Measurements from ENCODE around the gene EPHB3. TPM values are rescaled to one million over a fixed set of nuclear protein-coding genes. Genes with fewer than 3 reads are reported as not detected.

EPHB3 gene
- total RNA-seq, 1 experiment from 2014 or later = 6.0 TPM

DNA sequence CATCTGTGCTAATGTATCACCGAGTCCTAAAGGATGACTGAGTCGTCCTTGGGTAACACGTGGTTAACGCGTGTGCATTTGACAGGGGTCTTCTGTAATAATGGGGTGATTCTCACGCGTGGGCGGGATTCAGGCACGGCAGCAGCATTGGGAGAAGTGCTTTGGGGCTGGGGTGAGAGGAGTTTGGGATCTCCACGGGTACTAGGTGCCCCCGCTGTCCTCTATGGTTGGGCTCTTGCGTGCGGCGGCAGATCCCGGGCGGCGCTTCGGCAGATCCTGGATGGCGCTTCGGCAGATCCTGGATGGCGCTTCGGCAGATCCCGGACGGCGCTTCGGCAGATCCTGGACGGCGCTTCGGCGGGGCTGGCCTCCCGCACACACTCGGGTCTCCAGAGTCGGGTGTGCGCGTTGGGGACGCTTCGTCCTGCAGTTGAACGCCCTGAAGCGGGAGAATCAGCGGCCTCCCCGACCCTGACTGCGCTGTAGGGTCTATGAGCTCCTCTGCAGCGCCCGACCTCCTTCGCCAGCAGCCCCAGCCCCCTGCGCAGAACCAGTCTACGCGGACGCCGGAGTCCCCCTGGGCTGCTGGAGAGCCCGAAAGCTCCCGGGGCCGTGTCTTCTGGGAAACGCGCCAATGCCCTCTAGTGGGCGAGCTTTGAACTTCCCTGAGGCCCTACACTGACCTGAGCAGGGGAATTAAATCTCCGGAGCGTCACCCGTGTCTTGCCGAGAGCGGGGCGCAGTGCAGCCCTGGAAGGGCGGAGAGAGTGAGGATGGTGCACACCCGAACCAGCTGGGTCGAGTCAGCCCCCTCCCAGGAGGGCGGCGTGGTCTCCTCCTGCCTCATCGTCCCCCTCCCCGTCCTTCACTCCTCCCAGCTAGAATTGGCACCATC, 48.1 kb upstream of the EPHB3 start:
- TF ChIP-seq POLR2AphosphoS5 (IDR thresholded peaks at IDR 0.05; ENCODE audit: low read depth, low read length) = no peak
- no peak for TF ChIP-seq TCF7L2 (IDR thresholded peaks at IDR 0.05; ENCODE audit: low read depth, low read length)
- TF ChIP-seq SIN3A (IDR thresholded peaks at IDR 0.05; ENCODE audit: borderline replicate concordance, insufficient read depth, low read depth, low read length) = no peak
- TF ChIP-seq, protein P1, sequence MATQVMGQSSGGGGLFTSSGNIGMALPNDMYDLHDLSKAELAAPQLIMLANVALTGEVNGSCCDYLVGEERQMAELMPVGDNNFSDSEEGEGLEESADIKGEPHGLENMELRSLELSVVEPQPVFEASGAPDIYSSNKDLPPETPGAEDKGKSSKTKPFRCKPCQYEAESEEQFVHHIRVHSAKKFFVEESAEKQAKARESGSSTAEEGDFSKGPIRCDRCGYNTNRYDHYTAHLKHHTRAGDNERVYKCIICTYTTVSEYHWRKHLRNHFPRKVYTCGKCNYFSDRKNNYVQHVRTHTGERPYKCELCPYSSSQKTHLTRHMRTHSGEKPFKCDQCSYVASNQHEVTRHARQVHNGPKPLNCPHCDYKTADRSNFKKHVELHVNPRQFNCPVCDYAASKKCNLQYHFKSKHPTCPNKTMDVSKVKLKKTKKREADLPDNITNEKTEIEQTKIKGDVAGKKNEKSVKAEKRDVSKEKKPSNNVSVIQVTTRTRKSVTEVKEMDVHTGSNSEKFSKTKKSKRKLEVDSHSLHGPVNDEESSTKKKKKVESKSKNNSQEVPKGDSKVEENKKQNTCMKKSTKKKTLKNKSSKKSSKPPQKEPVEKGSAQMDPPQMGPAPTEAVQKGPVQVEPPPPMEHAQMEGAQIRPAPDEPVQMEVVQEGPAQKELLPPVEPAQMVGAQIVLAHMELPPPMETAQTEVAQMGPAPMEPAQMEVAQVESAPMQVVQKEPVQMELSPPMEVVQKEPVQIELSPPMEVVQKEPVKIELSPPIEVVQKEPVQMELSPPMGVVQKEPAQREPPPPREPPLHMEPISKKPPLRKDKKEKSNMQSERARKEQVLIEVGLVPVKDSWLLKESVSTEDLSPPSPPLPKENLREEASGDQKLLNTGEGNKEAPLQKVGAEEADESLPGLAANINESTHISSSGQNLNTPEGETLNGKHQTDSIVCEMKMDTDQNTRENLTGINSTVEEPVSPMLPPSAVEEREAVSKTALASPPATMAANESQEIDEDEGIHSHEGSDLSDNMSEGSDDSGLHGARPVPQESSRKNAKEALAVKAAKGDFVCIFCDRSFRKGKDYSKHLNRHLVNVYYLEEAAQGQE (IDR thresholded peaks at IDR 0.05; ENCODE audit: insufficient read depth in 1 of 2, low read depth in 2 of 2, low read length in 1 of 2) = no peak
- TF ChIP-seq, protein P2, sequence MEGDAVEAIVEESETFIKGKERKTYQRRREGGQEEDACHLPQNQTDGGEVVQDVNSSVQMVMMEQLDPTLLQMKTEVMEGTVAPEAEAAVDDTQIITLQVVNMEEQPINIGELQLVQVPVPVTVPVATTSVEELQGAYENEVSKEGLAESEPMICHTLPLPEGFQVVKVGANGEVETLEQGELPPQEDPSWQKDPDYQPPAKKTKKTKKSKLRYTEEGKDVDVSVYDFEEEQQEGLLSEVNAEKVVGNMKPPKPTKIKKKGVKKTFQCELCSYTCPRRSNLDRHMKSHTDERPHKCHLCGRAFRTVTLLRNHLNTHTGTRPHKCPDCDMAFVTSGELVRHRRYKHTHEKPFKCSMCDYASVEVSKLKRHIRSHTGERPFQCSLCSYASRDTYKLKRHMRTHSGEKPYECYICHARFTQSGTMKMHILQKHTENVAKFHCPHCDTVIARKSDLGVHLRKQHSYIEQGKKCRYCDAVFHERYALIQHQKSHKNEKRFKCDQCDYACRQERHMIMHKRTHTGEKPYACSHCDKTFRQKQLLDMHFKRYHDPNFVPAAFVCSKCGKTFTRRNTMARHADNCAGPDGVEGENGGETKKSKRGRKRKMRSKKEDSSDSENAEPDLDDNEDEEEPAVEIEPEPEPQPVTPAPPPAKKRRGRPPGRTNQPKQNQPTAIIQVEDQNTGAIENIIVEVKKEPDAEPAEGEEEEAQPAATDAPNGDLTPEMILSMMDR (IDR thresholded peaks at IDR 0.05) = peak; percentile 98
- ChIA-PET CTCF (interaction anchor here (0.6 to 2.5 kb wide), 13 partner anchors 22 to 229 kb away, joined by 3 to 37 read pairs (median 4); no protein-coding TSS in a partner anchor), POLR2A (no interaction called here)
- peak; percentile 46 for DNase-seq (ENCODE audit: low read depth, low spot score)
- in situ Hi-C loops (cut with HindIII; ENCODE audit: low pct_unique_long_range_greater_than_20kb, low sequenced_read_pairs) (no loop called here), intact Hi-C loops (cut with micrococcal nuclease; ENCODE audit: unreplicated experiment) (loop anchor here (1.0 to 10.0 kb wide), 3 partner anchors 45 to 139 kb away; partner anchors contain the start of gene THPO)
- ATAC-seq = peak; percentile 99
- BruUV-seq (replicated peaks) = no TSS peak
- peak overlapping the region; percentile 31 to 50 for H3K4me3 ChIP-seq (ENCODE audit: low read depth in 2 of 2, low read length in 2 of 2)
- no peak overlapping the region for H3K27ac ChIP-seq (ENCODE audit: low read length)
- H3K9me3 ChIP-seq (ENCODE audit: control insufficient read depth, insufficient read depth, low read depth, low read length) = no peaks in the 10 kb centered on the region
- 0 out of 2 replicates have a peak, but pooled peaks cover 2% of the 10 kb centered on the region for H3K4me1 ChIP-seq (ENCODE audit: control insufficient read depth, insufficient read depth, low read length)
- no peaks in the 10 kb centered on the region for H3K36me3 ChIP-seq (ENCODE audit: control insufficient read depth, insufficient read depth, low read length)
- H3K27me3 ChIP-seq (ENCODE audit: control insufficient read depth, insufficient read depth, low read length) = peaks cover 58% of the 10 kb centered on the region

DNA sequence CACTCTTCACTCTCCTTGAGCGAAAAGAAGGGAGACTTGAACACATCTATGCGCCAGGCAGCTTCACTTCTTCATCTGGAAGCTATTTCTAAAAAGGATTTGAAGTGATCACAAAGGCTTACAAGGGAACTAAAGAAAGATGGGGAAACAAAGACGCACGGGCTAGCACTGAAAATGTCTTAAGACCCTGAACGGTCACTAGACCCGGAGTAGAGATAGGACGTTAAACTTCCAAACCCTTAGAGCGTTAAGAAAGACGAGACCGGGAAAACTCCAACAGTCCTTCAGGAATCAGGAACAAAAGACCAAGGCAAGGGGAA, 47.5 kb upstream of the EPHB3 start:
- no TSS peak for BruUV-seq (replicated peaks)
- no peak for TF ChIP-seq TCF7L2 (IDR thresholded peaks at IDR 0.05; ENCODE audit: low read depth, low read length)
- TF ChIP-seq, protein P2 (IDR thresholded peaks at IDR 0.05) = no peak
- TF ChIP-seq, protein P1 (IDR thresholded peaks at IDR 0.05; ENCODE audit: insufficient read depth in 1 of 2, low read depth in 2 of 2, low read length in 1 of 2) = no peak
- DNase-seq (ENCODE audit: low read depth, low spot score) = no peak
- CTCF ChIA-PET = interaction anchor here (0.6 to 2.5 kb wide), 8 partner anchors 22 to 229 kb away, joined by 3 to 37 read pairs (median 5); no protein-coding TSS in a partner anchor
- H3K27me3 ChIP-seq (ENCODE audit: control insufficient read depth, insufficient read depth, low read length) = peaks cover 61% of the 10 kb centered on the region
- POLR2A ChIA-PET = no interaction called here
- H3K36me3 ChIP-seq (ENCODE audit: control insufficient read depth, insufficient read depth, low read length) = no peaks in the 10 kb centered on the region
- intact Hi-C loops (cut with micrococcal nuclease; ENCODE audit: unreplicated experiment) = loop anchor here (10.0 kb wide), 1 partner anchor 139 kb away; the partner anchor contains the start of gene THPO
- peak overlapping the region in 1 of 2 experiments; percentile 50; a peak in 1 of 4 replicates for H3K4me3 ChIP-seq (ENCODE audit: low read depth in 2 of 2, low read length in 2 of 2)
- no peaks in the 10 kb centered on the region for H3K9me3 ChIP-seq (ENCODE audit: control insufficient read depth, insufficient read depth, low read depth, low read length)
- H3K27ac ChIP-seq (ENCODE audit: low read length) = no peak overlapping the region
- in situ Hi-C loops (cut with HindIII; ENCODE audit: low pct_unique_long_range_greater_than_20kb, low sequenced_read_pairs) = no loop called here
- ATAC-seq = no peak
- H3K4me1 ChIP-seq (ENCODE audit: control insufficient read depth, insufficient read depth, low read length) = 0 out of 2 replicates have a peak, but pooled peaks cover 2% of the 10 kb centered on the region

Measured in Panc1 (cell line).